ENCODE measurements around the gene MICB.

MICB gene

GRCh38 chr6:31541658-31542521 is 43.9 kb downstream of the MICB start, which contains the start of gene DDX39B:
TSS of gene DDX39B (minus strand) at chr6:31542003. CDS start at chr6:31540532, 1,471 bp downstream.
- peak; percentile 99 for DNase-seq

GRCh38 chr6:31543639-31544038 is 45.7 kb downstream of the MICB start:
- DNase-seq: no peak

DNA sequence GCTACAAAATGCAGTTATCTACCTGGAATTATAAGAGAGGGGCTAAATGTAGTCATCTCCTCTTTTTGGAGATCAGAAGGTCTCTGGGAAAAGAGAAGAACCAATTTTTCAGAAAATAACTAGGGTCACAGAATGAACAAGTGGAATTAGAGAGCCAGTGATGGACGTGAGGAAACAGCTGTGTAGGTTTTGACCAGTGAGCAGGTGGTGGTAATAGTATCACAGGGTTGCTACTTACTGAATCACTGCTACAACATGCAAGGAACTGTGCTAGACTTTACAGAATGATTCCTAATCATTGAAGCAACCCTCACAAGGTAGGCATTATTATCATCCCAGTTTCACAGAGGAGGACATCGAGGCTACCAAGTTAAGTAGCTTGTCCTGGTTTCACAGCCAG is 46.7 kb downstream of the MICB start:
- no peak for DNase-seq

- no peak for DNase-seq
Measured at GRCh38 chr6:31545291-31545690, 47.3 kb downstream of the MICB start.

GRCh38 chr6:31546339-31546957 is 48.5 kb downstream of the MICB start, which contains the start of gene ATP6V1G2:
TSS of gene ATP6V1G2 (minus strand) at chr6:31546608. CDS start at chr6:31546559, 49 bp downstream.
- DNase-seq: peak; percentile 94

DNA sequence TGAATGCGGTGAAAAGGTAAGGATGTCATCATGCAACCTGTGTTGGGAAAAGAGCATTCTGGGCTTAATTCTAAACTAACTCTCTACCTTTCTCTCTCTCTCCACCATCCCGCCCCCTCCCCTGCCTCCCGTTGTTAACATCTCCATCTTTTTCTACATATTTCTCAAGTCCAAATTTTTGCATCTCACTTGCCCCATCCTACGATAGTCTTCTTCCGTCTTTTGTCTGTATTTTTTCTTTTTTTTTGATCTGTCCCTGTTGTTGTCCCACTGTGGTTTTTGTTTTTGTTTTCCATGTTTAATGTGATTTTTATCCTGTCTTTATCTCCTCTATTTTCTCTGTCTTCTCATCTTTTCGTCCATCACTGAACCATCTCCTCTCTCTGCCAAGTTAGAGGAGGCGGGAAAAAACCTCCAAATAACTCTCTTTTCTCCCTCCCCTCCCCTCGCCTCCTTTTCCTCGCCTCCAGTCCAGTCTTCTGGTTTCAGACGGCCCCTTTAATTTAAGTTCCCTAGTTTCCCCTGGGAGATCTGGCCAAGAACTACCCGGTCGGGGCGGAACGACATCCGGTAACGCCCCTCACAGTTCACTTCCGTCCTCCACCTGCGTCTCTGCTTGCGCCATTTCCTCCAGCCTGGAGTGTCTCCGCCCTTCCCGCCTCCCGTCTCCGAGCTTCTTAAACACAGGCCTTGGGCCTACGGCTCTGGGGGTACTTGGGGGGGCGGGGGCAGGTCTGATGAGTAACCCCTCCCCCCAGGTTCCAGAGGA is 49.2 kb downstream of the MICB start, which contains the start of gene NFKBIL1:
NFKBIL1 (plus strand) TSS at position 651 of the 769 bp plus-strand sequence; CDS start at position 738, 87 bp downstream.
- peak; percentile 99 for DNase-seq

- DNase-seq: peak; percentile 37
Measured at GRCh38 chr6:31547727-31548543, 50.0 kb downstream of the MICB start.

DNA sequence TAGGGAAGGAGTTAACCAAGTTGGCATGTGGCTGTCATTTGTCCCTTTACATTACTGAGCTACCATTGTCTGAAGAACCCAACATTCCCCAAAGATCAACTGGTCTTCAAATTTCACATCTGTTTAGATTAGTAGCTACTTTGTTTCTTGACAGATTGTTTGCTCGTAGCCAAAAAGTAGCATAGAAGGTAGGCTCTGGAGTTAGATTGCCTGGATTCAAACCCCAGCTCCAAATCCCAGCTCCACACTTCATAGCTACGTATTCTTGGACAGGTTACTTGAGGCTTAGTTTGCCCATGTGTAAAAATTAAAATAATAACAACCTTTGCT is 50.6 kb downstream of the MICB start:
- DNase-seq: no peak

GRCh38 chr6:31551371-31551770 is 53.4 kb downstream of the MICB start:
- peak; percentile 94 for DNase-seq

GRCh38 chr6:31556307-31556706 is 58.4 kb downstream of the MICB start:
- no peak for DNase-seq

DNA sequence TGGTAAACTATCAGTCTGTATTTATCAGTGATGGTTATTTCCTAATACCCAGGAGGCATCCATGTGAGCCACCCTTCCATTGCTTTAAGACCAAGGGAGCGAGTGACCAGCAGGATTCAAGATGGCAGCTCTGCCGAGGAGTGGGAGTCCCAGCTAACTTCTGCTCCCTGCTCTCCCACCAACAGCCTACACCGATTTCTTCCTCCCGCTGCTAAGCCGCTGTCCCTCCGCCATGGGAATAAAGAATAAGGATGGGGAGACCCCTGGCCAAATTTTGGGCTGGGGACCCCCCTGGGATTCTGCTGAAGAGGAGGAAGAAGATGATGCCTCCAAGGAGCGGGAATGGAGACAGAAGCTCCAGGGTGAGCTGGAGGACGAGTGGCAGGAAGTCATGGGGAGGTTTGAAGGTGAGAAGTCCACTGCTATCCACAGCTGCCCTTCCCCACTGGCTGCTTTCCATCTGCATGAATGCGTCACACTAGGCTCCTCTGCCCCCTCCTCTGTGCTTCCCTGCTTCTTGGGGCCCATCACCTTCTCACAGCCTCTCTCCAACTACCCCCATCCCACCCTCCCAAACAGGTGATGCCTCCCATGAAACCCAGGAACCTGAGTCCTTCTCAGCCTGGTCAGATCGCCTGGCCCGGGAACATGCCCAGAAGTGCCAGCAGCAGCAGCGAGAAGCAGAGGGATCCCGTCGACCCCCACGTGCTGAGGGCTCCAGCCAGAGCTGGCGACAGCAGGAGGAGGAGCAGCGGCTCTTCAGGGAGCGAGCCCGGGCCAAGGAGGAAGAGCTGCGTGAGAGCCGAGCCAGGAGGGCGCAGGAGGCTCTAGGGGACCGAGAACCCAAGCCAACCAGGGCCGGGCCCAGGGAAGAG is 59.7 kb downstream of the MICB start:
- no peak for DNase-seq

GRCh38 chr6:31558318-31558625 is 60.3 kb downstream of the MICB start:
- DNase-seq: no peak

- peak; percentile 95 for DNase-seq
Measured at GRCh38 chr6:31558631-31559500, 60.9 kb downstream of the MICB start.

DNA sequence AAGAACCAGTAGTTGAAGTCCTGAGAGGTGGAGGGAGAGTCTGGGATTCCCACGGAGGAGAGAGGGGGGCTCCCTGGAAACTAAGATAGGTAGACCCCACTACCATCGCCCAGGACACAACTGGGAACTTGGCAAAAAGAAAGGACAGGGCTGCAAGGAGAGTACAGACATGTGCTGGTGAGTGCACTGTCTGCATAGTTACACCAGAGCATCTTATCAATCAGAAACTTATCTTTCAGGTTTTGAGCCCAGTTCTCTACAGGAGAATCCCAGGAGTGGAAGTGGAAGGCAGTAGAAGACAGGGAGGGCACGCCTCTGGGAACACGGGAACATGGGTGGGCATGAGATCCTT is 61.6 kb downstream of the MICB start:
- DNase-seq: no peak

DNA sequence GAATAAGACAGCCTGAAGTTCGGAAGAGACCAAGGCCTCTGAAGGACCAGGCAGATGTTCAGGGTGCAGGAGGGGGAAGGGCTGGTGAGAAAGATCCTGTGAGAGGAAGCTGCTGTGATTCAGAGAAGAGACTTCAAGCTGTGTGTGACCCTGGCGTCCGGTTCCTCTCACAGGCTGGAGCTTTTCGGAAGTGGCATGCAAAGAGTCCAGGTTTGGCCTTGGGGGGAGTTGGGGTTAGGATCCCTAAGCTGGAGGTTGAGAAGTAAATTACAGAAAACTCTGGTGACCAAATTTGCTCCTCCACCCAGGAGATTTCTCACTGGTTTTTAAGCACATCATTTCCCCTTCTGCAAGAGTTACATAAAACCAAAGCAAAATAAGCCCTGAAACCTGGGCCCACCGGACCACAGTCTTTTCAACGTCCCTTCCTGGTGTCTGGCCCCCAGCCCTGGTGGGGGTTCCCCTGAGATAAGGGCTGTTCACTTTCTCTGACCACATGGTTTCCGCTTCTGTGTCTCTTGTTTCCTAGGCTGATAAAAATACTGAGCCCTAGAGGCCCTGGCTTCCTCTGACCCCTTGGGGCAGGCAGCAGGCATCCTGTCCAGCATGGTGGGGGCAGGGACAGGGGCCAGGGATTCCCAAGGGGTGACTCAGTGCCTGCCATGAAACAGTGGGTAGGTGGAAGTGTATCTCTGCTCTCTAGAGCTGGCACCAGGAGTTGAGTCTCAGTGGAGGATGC is 62.2 kb downstream of the MICB start:
- peak; percentile 91 for DNase-seq

GRCh38 chr6:31560697-31561058 is 62.7 kb downstream of the MICB start:
- no peak for DNase-seq

All from hematopoietic multipotent progenitor cell treated with erythropoietin and hydrocortisone succinate and interleukin-3 and kit ligand, for 4 days (in vitro differentiated cells).